D341Med (cell line): ENCODE results near the gene ZNF853.
"Not testable (repeated sequence)": the region's sequence is repeated elsewhere in the genome, so short reads cannot be mapped to it uniquely, and the experiment has no call there.

ENCODE experiments used
- DNase-seq: peaks from one replicate; pipeline ENCODE4 v3.0.0; 2012; ENCODE audit warnings: low spot score

The ZNF853 gene

GRCh38 chr7:6614953-6615722, at the start of gene ZNF853:
Gene ZNF853, plus strand, starts transcription at chr7:6615610. Its CDS starts 565 bp downstream, at chr7:6616175.
- peak; percentile 80 for DNase-seq

- DNase-seq, result no peak
Measured at GRCh38 chr7:6565655-6566054, 49.8 kb upstream of the ZNF853 start.

- DNase-seq, result no peak
Measured at GRCh38 chr7:6567886-6568285, 47.5 kb upstream of the ZNF853 start.

GRCh38 chr7:6571160-6571779, 44.1 kb upstream of the ZNF853 start:
- DNase-seq, result no peak

GRCh38 chr7:6575281-6576023, 40.0 kb upstream of the ZNF853 start:
- DNase-seq, result no peak

- DNase-seq, result no peak
Measured at GRCh38 chr7:6576024-6576866, 39.2 kb upstream of the ZNF853 start.

- not testable (repeated sequence) for DNase-seq
Measured at GRCh38 chr7:6576867-6577368, 38.5 kb upstream of the ZNF853 start.

- DNase-seq, result peak; percentile 99
Measured at GRCh38 chr7:6577369-6578113, 37.9 kb upstream of the ZNF853 start, which contains the start of gene ZDHHC4. Gene ZDHHC4, plus strand, starts transcription at chr7:6577454. Its CDS starts 3,108 bp downstream, at chr7:6580562.

GRCh38 chr7:6578114-6579084, 37.0 kb upstream of the ZNF853 start:
- no peak for DNase-seq

GRCh38 chr7:6579446-6579845, 36.0 kb upstream of the ZNF853 start:
- DNase-seq, result no peak

- not testable (repeated sequence) for DNase-seq
Measured at GRCh38 chr7:6585746-6586432, 29.5 kb upstream of the ZNF853 start.

- DNase-seq, result no peak
Measured at GRCh38 chr7:6588566-6588965, 26.8 kb upstream of the ZNF853 start.

GRCh38 chr7:6589151-6589828, 26.1 kb upstream of the ZNF853 start:
- no peak for DNase-seq

- DNase-seq, result peak; percentile 98
Measured at GRCh38 chr7:6589829-6590644, 25.4 kb upstream of the ZNF853 start, which contains the start of gene INTS15. Gene INTS15, plus strand, starts transcription at chr7:6590021. Its CDS starts 263 bp downstream, at chr7:6590284.

GRCh38 chr7:6590645-6591110, 24.7 kb upstream of the ZNF853 start:
- no peak for DNase-seq

GRCh38 chr7:6600093-6600492, 15.3 kb upstream of the ZNF853 start:
- DNase-seq, result no peak

- DNase-seq, result no peak
Measured at GRCh38 chr7:6604458-6604857, 11.0 kb upstream of the ZNF853 start.
